HG02973 (cell line): ENCODE data around the gene PTPN7.

ENCODE experiments used
- ATAC-seq: cut with Tn5 transposase; IDR thresholded peaks from one replicate; pipeline ENCODE4 v1.9.1; 2021; ENCODE audit warnings: moderate library complexity; ENCODE audit not compliant: unreplicated experiment

Gene PTPN7

DNA sequence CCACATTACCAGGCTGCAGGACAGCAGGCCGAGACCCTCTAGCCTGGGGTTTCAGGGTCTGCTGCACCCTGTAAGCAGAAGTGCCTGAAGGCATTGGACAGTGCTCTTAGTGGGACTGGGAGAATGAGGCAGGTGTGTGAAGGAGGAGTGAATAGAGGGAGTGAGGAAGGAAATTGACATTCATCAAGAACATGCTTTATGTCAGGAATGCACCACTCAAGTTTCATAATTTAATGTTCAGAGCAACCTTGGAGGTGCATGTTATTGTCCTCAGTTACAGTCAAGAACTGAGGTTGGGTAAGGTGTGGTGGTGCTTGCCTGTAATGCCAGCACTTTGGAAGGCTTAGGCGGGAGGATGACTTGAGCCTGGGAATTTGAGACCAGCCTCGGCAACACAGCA lies 49.4 kb downstream of the PTPN7 start:
- no peak for ATAC-seq

DNA sequence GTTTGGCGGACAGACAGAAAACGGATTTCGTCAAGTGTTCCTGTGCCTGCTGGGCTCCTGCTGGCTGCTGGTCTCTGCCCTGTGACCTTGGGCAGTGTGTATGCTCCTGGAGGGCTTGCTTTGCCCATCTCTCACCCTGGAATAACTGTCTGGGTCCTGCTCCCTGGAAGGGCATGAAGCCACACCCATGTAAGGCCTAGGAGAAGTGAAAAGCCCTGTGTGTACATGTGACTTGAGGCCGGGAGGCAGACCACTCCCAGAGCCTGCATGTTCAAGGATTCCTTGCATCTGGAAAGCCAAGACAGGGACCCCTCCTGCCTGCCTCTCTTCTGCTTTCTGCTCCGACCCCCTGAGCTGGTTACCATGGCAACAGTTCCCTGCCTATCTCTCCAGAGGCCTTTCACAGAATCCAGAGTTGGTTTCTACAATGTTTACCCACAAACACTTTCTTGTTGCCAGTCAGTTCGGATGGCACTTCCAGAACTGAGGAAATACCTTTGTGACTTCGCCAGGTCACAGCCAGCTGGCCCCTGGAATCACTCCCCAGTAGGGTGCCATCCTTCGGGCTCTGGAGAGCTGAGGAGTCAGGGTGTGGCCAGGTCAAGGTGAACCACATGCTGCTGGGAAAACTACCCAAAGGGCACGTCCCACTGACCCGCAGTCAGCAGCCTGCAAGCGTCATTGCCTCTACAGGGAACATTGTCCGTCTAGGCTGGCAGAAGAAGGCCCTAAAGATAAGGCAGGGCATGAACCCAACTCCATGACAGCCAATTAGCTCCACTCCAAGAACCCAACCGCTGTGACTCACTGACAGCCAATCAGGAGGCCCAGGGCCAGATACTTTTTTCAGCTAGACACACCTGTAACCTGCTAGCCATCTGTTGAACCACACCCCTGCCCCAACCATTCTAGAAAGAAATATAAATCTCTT lies 52.3 kb downstream of the PTPN7 start:
- no peak for ATAC-seq

DNA sequence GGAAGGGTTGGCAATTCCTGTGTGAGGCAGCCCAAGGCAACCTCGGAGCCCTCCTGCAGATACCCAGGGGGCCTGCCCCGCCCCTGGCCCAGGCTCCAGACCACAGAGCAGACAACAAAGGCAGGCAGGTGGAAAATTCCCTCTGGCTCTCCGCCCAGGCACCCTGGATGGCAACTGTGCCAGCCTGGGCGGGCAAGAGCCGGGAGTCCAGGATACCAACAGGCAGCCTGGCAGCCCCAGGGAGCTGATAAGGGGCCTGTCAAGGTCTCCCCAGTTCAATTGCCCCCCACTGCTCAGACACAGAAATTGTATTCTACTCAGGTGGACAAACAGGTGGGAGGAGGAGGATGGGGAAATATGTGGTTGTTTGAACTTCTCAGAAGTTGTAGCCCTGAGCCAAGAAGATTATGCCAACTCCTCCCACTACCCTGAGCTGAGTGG lies 53.1 kb downstream of the PTPN7 start:
- no peak for ATAC-seq

DNA sequence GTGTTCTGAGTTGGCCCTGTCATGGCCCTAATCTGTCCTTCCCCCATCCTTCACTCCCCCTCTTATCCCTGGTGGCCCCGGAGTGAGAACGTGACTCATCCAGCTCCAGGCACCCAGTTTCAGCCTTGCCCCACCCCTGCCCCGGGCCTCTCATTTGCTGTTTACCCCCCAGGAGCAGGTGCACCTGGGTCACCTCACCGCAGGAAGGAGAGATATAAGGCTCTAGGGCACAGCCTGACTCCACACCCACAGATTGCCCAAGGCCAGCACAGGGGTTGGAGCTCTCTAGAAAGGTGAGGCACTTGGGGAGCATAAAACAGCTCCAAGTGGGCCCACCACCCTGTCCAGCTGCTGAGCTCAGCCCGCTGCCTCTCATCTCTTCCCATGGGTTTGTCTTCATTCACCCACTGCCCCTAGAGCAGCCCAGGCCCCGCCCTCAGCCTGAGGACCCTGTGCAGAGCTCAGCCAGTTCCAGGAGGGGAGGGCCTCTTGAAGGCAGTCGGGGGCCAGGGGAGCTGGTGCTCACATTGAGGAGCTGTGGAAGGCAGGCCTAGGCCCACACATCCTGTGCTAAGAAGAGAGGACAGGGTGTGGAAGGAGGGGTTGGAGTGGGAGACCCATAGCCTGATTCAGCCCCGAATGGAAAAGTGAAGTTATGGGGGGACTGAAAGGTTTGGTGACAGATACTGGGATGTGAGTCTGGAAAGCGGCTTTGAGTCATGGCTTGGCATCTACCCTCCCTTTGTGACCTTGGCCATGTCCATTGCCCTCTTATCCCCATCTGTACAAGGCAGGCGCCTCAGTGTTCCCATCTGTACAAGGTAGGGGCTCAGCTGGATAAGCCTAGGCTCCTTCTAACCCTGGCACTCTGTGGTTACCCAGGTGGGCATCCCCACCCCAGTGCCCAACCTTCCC lies 53.8 kb downstream of the PTPN7 start:
- no peak for ATAC-seq

DNA sequence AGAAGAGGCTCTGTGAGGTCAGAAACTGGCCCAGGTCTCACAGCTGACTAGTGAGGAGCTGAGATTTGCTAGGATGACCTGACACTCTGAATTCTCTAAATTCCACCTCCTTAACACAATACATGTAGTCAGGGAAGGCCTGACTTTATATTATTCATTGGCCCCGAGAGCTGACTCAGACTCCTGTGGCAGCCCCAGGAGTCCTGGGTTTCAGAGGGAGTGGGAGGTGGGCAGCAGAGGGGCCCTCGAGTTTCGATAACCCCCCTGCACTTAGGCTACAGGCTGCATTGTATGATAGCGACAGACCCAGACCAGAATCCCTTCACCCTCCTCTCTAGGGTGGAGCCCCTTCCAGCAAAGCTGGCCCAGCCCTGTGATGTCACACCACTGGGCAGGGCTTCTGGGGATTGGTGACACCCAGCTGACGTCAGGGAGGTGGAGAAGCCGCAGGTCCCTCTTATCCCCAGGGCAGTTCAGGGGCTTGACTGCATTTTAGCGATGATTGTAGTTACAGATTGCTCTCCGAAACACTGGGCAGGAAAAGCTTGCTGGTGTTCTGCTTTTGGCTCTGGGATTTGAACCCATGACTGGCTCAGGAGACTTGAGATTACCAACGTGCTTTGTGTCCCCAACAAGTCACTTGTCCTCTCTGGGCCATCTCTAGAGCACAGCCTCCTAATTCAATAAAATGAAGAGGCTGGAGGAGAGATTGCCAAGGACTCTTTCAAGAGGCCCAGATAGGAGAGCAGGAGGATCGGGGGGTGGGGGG lies 54.6 kb downstream of the PTPN7 start:
- no peak for ATAC-seq

DNA sequence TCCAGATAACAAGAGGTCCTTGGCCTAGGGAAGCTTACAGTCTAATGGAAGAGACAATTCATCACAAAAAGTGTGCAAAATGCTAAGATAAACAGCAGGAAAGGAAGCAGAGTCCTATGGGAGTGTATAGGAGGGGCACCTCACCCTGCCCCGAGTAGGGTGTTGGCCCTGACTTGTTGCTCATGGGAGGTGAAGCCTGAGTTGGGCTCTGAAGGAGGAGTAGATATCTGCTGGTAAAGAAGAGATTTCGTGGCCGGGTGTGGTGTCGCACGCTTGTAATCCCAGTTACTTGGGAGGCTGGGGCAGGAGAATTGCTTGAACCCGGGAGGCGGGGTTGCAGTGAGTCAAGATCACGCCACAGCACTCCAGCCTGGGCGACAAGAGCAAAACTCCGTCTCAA lies 56.3 kb downstream of the PTPN7 start:
- ATAC-seq = no peak

DNA sequence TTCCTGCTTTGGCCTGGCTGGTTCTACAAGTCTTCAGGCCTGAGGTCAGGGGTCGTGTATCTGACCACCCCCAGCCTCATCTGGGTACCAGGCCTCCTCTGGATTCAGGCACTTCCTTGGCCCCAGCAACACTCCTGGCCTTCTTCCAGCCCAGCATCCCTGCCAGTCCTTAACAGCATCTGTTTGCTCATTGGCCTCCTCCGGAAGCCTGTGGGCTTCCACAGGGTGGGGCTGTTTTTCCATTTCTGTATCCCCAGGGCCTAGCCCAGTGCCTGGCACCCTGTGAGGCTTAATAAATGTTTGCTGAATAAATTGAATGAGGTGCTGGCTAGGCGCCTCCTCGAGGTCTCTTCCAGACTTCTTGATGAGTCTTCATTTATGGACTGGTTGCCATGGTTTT lies 59.2 kb downstream of the PTPN7 start:
- no peak for ATAC-seq
